A549 (cell line): Measurements from ENCODE around the gene PDIA3.

ENCODE experiments used
- CHD2 ChIP-seq: fragments of 150-350 bp; IDR thresholded peaks from 2 replicates; pipeline ENCODE4 v1.6.1; 2014; ENCODE audit warnings: low read length; ENCODE audit not compliant: partially characterized antibody
- CTCF ChIP-seq: fragments of >200 bp; sonication (Bioruptor Twin); formaldehyde crosslinking; IDR thresholded peaks from 3 replicates; pipeline ENCODE4 v1.5.1; 2016
- E2F6 ChIP-seq: IDR thresholded peaks from 2 replicates; pipeline ENCODE4 v1.6.1; 2012; ENCODE audit warnings: low read depth, borderline replicate concordance
- EP300 ChIP-seq, 2 experiments: fragments of >200 bp; sonication (Bioruptor Twin); formaldehyde crosslinking; IDR thresholded peaks; 2 replicates in 1 of 2; 3 replicates in 1 of 2; pipeline ENCODE4 v1.6.1; 2016 to 2017
- HDAC2 ChIP-seq: fragments of 200-600 bp; sonication (generic); IDR thresholded peaks from 2 replicates; pipeline ENCODE4 v1.6.1; 2016
- MAFK ChIP-seq: fragments of 450-650 bp; IDR thresholded peaks from 2 replicates; pipeline ENCODE4 v1.6.1; 2014; ENCODE audit not compliant: partially characterized antibody
- MYC ChIP-seq: IDR thresholded peaks from 2 replicates; pipeline ENCODE4 v1.6.1; 2012; ENCODE audit warnings: mild to moderate bottlenecking, inconsistent platforms, low read length, improper control_type of control experiment, borderline replicate concordance
- POLR2A ChIP-seq: IDR thresholded peaks from 2 replicates; pipeline ENCODE4 v1.6.1; 2012; ENCODE audit warnings: mild to moderate bottlenecking, low read length
- POLR2AphosphoS2 ChIP-seq: conservative IDR thresholded peaks from 2 replicates; pipeline ENCODE4 v1.6.1; 2012; ENCODE audit warnings: low read length, improper control_type of control experiment, inconsistent platforms
- RAD21 ChIP-seq, 2 experiments: fragments of >200 bp in 1 of 2; sonication (Bioruptor Twin) in 1 of 2; formaldehyde crosslinking in 1 of 2; IDR thresholded peaks in 1 of 2; conservative IDR thresholded peaks in 1 of 2; 2 replicates in 1 of 2; 3 replicates in 1 of 2; pipeline ENCODE4 v1.6.1; 2012 to 2018; ENCODE audit warnings: inconsistent platforms in 1 of 2
- REST ChIP-seq: fragments of 200-600 bp; sonication (generic); IDR thresholded peaks from 2 replicates; pipeline ENCODE4 v1.6.1; 2016; ENCODE audit warnings: antibody characterized with exemption, mild to moderate bottlenecking, moderate library complexity
- RNF2 ChIP-seq: fragments of 200-600 bp; sonication (generic); IDR thresholded peaks from 2 replicates; pipeline ENCODE4 v1.6.1; 2016; ENCODE audit warnings: low read depth, mild to moderate bottlenecking, antibody characterized with exemption, moderate library complexity, borderline replicate concordance
- USF2 ChIP-seq: fragments of 450-650 bp; IDR thresholded peaks from 2 replicates; pipeline ENCODE4 v1.6.1; 2014; ENCODE audit warnings: antibody characterized with exemption

GRCh38 chr15:43763819-43764446, 17.7 kb downstream of the PDIA3 start:
- TF ChIP-seq CTCF, result no peak
- TF ChIP-seq EP300 (IDR thresholded peaks at IDR 0.05), result no peak
- no peak for TF ChIP-seq POLR2AphosphoS2
- TF ChIP-seq POLR2A, result no peak
- no peak for TF ChIP-seq MYC
- no peak for TF ChIP-seq REST
- TF ChIP-seq HDAC2, result no peak
- TF ChIP-seq USF2, result no peak
- TF ChIP-seq E2F6, result no peak
- no peak for TF ChIP-seq RNF2
- TF ChIP-seq MAFK, result no peak
- TF ChIP-seq RAD21 (conservative IDR thresholded peaks at IDR 0.05 in 1 of 2, IDR thresholded peaks at IDR 0.05 in 1 of 2), result no peak
- TF ChIP-seq CHD2, result no peak
